HCT116 (cell line): Measurements from ENCODE around the gene COL18A1. TPM values are rescaled to one million over a fixed set of nuclear protein-coding genes. Genes with fewer than 3 reads are reported as not detected.

Experiments
- ATAC-seq: fragments of 200-7000 bp; cut with Tn5 transposase; 2 replicates; pipeline ENCODE4 v1.9.1; 2020; ENCODE audit warnings: mild to moderate bottlenecking, moderate library complexity
- BruUV-seq: library from RNA; stranded (reverse); fragments of 400-500 nt; replicated peaks from 2 replicates; lab custom pipeline; 2021; lab: Mats Ljungman, UMichigan
- CTCF ChIA-PET: fragments of 300-600 bp; sonication (Branson Sonifier 250); formaldehyde crosslinking; loops from one replicate; lab custom pipeline; 2021; ENCODE audit warnings: antibody characterized with exemption; lab: Charles Lee
- POLR2A ChIA-PET: fragments of 300-600, 350-600 bp; sonication (Branson Sonifier 250); formaldehyde crosslinking; loops from one replicate; lab custom pipeline; 2021; ENCODE audit warnings: antibody characterized with exemption; lab: Charles Lee
- RAD21 ChIA-PET, 2 experiments: fragments of 300-600 bp; sonication (Branson Sonifier 250); formaldehyde crosslinking; loops; one replicate each; lab custom pipeline; 2023; ENCODE audit warnings: low total read pairs in 2 of 2; ENCODE audit not compliant: uncharacterized antibody in 2 of 2, unreplicated experiment in 2 of 2, low non-redundant PET in 1 of 2; lab: Charles Lee
- DNase-seq: peaks from one replicate; pipeline ENCODE4 v3.0.0-alpha.2; 2010; ENCODE audit warnings: low read depth, low spot score
- H2AFZ ChIP-seq: fragments of 200-600 bp; shearing (Covaris generic), sonication (generic); 2 replicates; pipeline ENCODE4 v1.6.1; 2017; ENCODE audit warnings: low read depth, mixed run types, mixed read lengths, antibody characterized with exemption, low read length; ENCODE audit not compliant: poor library complexity, severe bottlenecking
- H3K27ac ChIP-seq: 2 replicates; pipeline ENCODE4 v1.5.1; 2012; ENCODE audit warnings: low read depth, low read length
- H3K27me3 ChIP-seq: fragments of 200-600 bp; sonication (generic); 2 replicates; pipeline ENCODE4 v1.6.1; 2016; ENCODE audit warnings: mixed run types, low read length, mixed read lengths; ENCODE audit not compliant: insufficient read depth
- H3K36me3 ChIP-seq, 2 experiments: fragments of 200-500 bp in 1 of 2; fragments of 200-600 bp in 1 of 2; sonication (Bioruptor generic) in 1 of 2; sonication (generic) in 1 of 2; 2 replicates each; pipeline versions ENCODE4 v1.5.1 to v1.6.1; 2014 to 2016; ENCODE audit warnings: low read length in 2 of 2, inconsistent platforms in 1 of 2, mixed read lengths in 1 of 2, mixed run types in 1 of 2; ENCODE audit not compliant: insufficient read depth in 2 of 2, control insufficient read depth in 1 of 2
- H3K4me1 ChIP-seq, 2 experiments: fragments of 200-600 bp in 1 of 2; sonication (generic) in 1 of 2; 2 replicates each; pipeline versions ENCODE4 v1.5.1 to v1.6.1; 2012 to 2017; ENCODE audit warnings: low read length in 2 of 2, inconsistent platforms in 1 of 2, mild to moderate bottlenecking in 1 of 2, mixed read lengths in 1 of 2, mixed run types in 1 of 2, moderate library complexity in 1 of 2; ENCODE audit not compliant: insufficient read depth in 2 of 2, control insufficient read depth in 1 of 2
- H3K4me2 ChIP-seq: fragments of 200-600 bp; sonication (generic); 2 replicates; pipeline ENCODE4 v1.6.1; 2017; ENCODE audit warnings: mixed run types, low read length, mixed read lengths
- H3K4me3 ChIP-seq, 2 experiments: fragments of 200-600 bp in 1 of 2; sonication (generic) in 1 of 2; replicated peaks in 1 of 2; 2 replicates each; pipeline ENCODE4 v1.5.1; 2011 to 2016; ENCODE audit warnings: low read length in 2 of 2, control low read depth in 1 of 2, low read depth in 1 of 2, mild to moderate bottlenecking in 1 of 2, mixed read lengths in 1 of 2, mixed run types in 1 of 2
- H3K79me2 ChIP-seq: fragments of 200-600 bp; sonication (generic); 2 replicates; pipeline ENCODE4 v1.6.1; 2017; ENCODE audit warnings: mild to moderate bottlenecking, mixed run types, low read length, moderate library complexity, mixed read lengths; ENCODE audit not compliant: insufficient read depth
- H3K9ac ChIP-seq: fragments of 200-600 bp; sonication (generic); 2 replicates; pipeline ENCODE4 v1.6.1; 2016; ENCODE audit warnings: low read length, mixed read lengths
- H3K9me2 ChIP-seq: fragments of 200-600 bp; sonication (generic), shearing (Covaris generic); 2 replicates; pipeline ENCODE4 v1.6.1; 2017; ENCODE audit warnings: mixed run types, mild to moderate bottlenecking, moderate library complexity; ENCODE audit not compliant: insufficient read depth
- H3K9me3 ChIP-seq, 2 experiments: fragments of 200-500 bp in 1 of 2; fragments of 200-600 bp in 1 of 2; sonication (Bioruptor generic) in 1 of 2; sonication (generic) in 1 of 2; 2 replicates each; pipeline ENCODE4 v1.6.1; 2014 to 2017; ENCODE audit warnings: low read length in 2 of 2, mixed read lengths in 2 of 2, inconsistent platforms in 1 of 2, low read depth in 1 of 2, mild to moderate bottlenecking in 1 of 2, mixed run types in 1 of 2, moderate library complexity in 1 of 2; ENCODE audit not compliant: control insufficient read depth in 1 of 2, insufficient read depth in 1 of 2
- H4K20me1 ChIP-seq: fragments of 200-600 bp; sonication (generic), shearing (Covaris generic); 2 replicates; pipeline ENCODE4 v1.6.1; 2017; ENCODE audit warnings: mixed run types, mild to moderate bottlenecking, moderate library complexity; ENCODE audit not compliant: insufficient read depth
- EZH2phosphoT487 ChIP-seq: fragments of 200-600 bp; IDR thresholded peaks from 2 replicates; pipeline ENCODE4 v1.6.1; 2018; ENCODE audit warnings: antibody characterized with exemption, borderline replicate concordance
- POLR2AphosphoS5 ChIP-seq: IDR thresholded peaks from 2 replicates; pipeline ENCODE4 v1.6.1; 2011; ENCODE audit warnings: mild to moderate bottlenecking, low read depth, low read length, moderate library complexity
- RAD21 ChIP-seq: IDR thresholded peaks from 2 replicates; pipeline ENCODE4 v1.6.1; 2012; ENCODE audit warnings: low read depth, mild to moderate bottlenecking
- SRF ChIP-seq: IDR thresholded peaks from 2 replicates; pipeline ENCODE4 v1.6.1; 2012; ENCODE audit warnings: low read depth
- ZNF274 ChIP-seq: fragments of 200-500 bp; sonication (Bioruptor generic); IDR thresholded peaks from 2 replicates; pipeline ENCODE4 v1.6.1; 2014; ENCODE audit warnings: mild to moderate bottlenecking, low read depth, low read length, inconsistent platforms
- intact Hi-C: fragments of 100-400 bp; cut with micrococcal nuclease; formaldehyde crosslinking; loops from 2 replicates; pipeline ENCODE4 v1.10.0; 2022
- total RNA-seq: library from RNA; stranded (reverse); gene quantifications from one replicate; pipeline ENCODE4 v1.2.1, GENCODE V29; 2021; ENCODE audit not compliant: unreplicated experiment

The COL18A1 gene
- total RNA-seq, 1 experiment from 2014 or later, result 59.5 TPM

DNA sequence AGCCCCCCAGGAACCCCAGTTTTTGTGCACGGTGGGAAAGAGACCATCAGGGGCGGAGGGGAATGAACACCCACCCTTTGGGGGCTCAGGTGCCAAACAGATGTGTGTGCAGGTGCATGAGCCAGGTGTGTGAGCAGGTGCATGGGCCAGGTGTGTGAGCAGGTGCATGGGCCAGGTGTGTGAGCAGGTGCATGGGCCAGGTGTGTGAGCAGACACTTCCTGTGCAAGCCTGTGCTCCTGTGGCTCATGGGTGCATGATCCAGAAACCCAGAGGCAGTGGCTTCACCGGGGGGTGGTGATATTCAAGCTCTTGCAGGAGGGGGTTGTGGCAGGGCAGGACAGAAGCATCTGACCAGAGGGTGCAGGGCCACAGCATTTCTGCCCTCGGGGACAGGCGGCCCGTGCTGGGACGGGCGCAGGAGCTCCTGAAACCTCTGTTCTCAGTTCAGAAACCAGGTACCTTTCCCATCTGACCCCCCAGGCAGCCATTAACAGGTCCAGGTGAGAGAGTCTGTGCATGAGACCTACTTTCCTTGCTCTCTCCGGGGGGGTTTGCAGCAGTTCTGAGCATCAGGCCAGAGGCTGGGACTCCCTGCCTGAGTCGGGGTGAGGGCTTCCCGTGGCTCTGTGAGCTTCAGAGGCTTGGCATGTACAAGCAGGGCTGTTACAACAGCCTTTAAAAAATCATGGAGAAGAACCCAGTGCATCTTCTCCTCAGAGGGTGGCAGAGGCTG, 29.1 kb downstream of the COL18A1 start:
- Histone ChIP-seq H3K36me3 (no peaks in the 10 kb centered on the region), H3K27ac (no peak overlapping the region), H3K4me2 (no peak overlapping the region), H3K9me2 (no peaks in the 10 kb centered on the region), H2AFZ (no peak overlapping the region), H3K4me1 (peaks cover 23 to 36% of the 10 kb centered on the region in 2 experiments), H3K79me2 (peaks cover 23% of the 10 kb centered on the region; the same call in 1 of the 2 replicates), H3K9me3 (no peaks in the 10 kb centered on the region), H3K4me3 (no peak overlapping the region), H4K20me1 (no peaks in the 10 kb centered on the region), H3K27me3 (no peaks in the 10 kb centered on the region), H3K9ac (no peak overlapping the region)
- ChIA-PET CTCF (no interaction called here), RAD21 (no interaction called here), POLR2A (no interaction called here)
- intact Hi-C loops, result no loop called here
- TF ChIP-seq SRF (no peak), EZH2phosphoT487 (no peak), ZNF274 (no peak), RAD21 (no peak)
- DNase-seq, result no peak
- ATAC-seq, result no peak
- no TSS peak for BruUV-seq

DNA sequence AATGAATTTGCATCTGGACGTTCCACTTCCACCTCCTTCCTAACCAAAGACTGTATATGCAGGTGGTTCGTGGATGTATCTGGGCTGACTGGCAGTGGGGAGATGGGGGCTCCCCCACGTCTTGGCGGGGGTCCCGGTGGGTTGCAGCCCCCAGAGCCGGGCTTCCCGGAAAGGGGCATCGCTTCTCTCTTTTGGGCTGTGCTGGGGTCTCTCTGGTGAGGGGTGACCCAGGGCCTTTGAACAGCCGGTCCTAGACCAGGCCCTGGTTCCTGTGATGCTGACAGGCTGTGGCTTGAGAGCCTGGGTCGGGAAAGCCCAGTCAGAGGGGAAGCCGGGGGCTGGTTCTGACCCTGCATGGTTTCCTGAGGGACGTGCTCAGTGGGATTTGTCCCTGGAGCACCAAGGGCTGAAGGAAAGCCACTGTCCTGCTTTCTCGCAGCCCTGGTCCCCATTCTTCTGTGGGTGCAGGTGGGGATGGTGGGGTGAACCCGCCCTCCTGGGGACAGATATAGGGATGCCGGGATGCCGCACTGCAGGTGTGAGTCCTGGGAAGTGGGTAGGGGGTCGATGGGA, 29.8 kb downstream of the COL18A1 start:
- ATAC-seq (no peak), DNase-seq (no peak)
- H3K4me1 ChIP-seq, result peaks cover 20 to 35% of the 10 kb centered on the region in 2 experiments
- RAD21 ChIA-PET, result no interaction called here
- H3K27me3 ChIP-seq, result no peaks in the 10 kb centered on the region
- CTCF ChIA-PET, result no interaction called here
- no peak overlapping the region for H2AFZ ChIP-seq
- H3K36me3 ChIP-seq, result no peaks in the 10 kb centered on the region
- no peaks in the 10 kb centered on the region for H4K20me1 ChIP-seq
- H3K27ac ChIP-seq, result no peak overlapping the region
- no peak overlapping the region for H3K4me2 ChIP-seq
- H3K9ac ChIP-seq, result no peak overlapping the region
- POLR2A ChIA-PET, result no interaction called here
- no peaks in the 10 kb centered on the region for H3K9me2 ChIP-seq
- intact Hi-C loops, result no loop called here
- no peaks in the 10 kb centered on the region for H3K9me3 ChIP-seq
- BruUV-seq, result no TSS peak
- H3K4me3 ChIP-seq, result no peak overlapping the region
- H3K79me2 ChIP-seq, result peaks cover 23% of the 10 kb centered on the region; the same call in 1 of the 2 replicates
- TF ChIP-seq POLR2AphosphoS5 (no peak), SRF (no peak)
